ENCODE data around the gene POTEM.
"Not testable (repeated sequence)": the region's sequence is repeated elsewhere in the genome, so short reads cannot be mapped to it uniquely, and the experiment has no call there.

POTEM gene

DNA sequence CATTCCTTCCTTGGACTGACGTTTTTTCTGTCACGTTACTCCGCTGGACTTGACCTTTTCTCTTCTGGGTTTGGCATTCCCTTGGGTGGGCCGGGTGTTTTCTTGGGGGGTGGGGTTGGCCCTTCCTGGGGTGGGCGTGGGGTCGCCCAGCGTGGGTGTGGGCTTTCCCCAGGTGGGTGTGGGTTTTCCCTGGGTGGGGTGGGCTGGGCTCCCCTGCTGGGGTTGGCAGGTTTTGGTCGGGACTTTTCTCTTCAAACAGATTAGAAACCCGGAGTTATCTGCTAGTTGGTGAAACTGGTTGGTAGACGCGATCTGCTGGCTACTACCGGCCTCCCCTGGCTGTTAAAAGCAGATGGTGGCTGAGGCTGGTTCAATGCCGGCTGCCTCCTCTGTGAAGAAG, at the start of gene POTEM:
POTEM (plus strand) TSS at position 301 of the 400 bp plus-strand sequence; CDS start at position 353, 52 bp downstream.
- DNase-seq: not testable (repeated sequence)

DNA sequence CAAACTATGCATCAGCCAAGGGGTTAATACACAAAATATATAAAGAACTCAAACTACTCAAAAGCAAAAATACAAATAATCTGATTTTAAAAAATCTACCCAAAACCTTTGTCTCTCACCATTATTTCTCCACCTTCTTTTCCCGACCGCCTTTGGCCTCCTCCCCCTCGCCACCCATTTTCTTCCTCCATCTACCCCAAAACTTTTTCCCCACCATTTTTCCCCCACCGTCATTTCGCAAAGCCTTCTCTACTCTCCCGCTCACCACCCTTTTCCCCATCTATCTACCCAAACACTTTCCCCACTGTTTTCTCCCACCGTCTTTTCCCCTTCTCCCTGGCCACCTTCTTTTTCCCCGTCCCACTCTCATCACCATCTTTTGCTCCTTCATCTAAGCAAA, 48.9 kb upstream of the POTEM start:
- DNase-seq: not testable (repeated sequence)

DNA sequence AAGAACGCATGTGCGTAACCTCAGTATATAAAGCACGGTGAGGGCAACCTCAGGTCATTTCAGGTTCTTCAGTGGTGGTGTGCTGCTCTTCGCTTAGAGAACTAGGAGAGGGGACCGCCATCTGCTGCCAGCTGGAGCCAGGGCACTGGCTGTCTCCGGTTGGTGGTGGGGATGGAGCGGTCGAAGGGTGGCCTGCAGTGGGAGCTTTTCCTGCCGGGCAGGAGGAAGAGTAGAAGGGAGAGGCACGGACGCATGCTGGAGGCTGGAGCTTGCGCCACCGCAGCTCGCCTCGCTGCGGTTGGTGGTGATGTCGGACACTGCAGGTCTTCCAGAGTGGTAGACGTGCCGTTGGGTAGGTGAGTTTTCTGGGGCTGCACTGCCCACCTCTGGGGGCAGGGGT, 47.2 kb upstream of the POTEM start:
- DNase-seq: not testable (repeated sequence)

- not testable (repeated sequence) for DNase-seq
These were observed 46.1 kb upstream of the POTEM start for GRCh38 chr14:18921055-18921701.

- not testable (repeated sequence) for DNase-seq
These were observed 30.4 kb upstream of the POTEM start for GRCh38 chr14:18936848-18937247.

GRCh38 chr14:18938733-18939132, 28.5 kb upstream of the POTEM start:
- not testable (repeated sequence) for DNase-seq

DNA sequence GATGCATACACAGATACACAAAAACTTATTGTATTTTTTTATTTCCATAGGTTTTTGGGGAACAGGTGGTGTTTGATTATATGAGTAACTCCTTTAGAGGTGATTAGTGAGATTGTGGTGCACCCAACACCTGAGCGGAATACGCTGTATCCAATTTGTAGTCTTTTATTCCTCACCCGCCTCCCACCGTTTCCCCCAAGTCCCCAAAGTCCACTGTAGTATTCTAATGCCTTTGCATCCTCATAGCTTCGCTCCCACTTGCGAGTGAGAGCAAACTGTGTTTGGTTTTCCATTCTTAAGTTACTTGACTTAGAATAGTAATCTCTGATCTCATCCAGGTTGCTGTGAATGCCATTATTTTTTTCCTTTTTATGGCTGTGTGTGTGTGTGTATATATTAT, 17.3 kb upstream of the POTEM start:
- DNase-seq: not testable (repeated sequence)

DNA sequence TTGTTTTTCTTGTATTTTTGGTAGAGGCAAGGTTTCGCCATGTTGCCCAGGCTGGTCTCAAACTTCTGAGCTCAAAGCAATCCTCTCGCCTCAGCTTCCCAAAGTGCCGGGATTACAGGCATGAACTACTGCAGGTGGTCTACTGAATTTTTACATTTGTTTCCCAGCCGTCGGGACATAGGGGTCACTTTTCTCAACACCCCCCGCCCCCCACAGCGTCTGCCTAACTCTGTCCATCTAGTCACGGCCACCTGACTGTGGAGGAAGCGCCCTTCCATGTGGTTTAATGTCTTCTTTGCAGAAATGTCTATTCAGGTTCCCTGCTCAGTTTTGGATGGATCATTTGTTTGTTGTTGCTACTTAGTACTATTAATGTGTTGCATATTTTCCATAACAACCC, 14.1 kb upstream of the POTEM start:
- DNase-seq: not testable (repeated sequence)

DNA sequence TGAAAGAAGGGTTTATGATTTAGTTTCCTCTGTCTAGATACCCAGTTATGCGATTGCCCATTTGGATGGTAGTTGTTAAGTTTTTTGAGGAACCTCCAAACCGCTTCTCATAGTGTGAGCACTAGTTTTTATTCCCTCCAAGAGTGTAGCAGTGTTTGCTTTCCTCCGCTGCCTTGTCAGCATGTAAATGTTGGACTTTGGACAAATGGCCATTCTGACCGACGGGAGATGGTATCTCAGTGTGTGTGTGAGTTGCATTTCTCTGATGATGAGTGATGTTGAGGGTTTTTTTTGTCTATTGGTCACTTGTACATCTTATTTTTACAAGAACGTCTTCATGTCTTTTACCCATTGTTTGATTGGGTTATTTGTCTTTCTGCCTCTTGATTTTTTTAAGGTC, 11.4 kb upstream of the POTEM start:
- not testable (repeated sequence) for DNase-seq

GRCh38 chr14:18961576-18961975, 5.7 kb upstream of the POTEM start:
- not testable (repeated sequence) for DNase-seq

DNA sequence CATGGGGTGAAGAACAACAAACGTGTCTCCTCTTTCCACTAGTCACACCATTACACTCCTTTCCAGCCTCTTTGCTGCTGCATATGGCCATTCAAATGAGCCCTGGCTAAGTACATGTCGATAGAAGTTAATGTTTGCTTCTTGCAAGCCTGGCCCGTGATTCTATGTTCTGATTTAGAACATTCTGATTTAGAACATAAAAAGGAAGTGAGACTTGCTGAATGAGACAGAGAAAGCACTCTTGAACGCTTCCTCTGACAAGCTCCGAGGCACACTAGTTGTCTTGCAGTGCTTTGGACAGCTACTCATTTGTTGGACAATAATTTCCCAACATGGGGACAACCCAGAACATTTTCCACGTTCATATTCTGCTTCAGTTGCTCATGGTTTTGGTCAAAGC, 5.1 kb upstream of the POTEM start:
- not testable (repeated sequence) for DNase-seq

DNA sequence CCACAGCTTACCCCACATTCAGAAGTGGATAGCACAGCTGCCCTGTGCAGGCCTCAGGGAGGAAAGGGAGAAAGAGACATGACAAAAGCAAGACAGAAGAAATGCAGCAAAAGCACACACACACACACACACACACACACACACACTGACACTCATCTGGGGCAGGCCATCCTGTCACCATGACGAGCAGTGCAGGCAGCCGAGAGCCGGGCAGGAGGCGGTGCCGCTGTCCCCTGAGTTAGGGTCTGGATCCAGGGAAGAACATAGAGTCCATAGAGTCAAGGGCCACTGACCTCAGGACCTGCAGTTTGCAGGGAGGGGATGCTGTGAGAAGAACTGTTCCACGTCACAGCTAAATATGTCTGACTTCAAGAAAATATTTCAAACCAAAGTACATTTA, 4.0 kb upstream of the POTEM start:
- DNase-seq: not testable (repeated sequence)

DNA sequence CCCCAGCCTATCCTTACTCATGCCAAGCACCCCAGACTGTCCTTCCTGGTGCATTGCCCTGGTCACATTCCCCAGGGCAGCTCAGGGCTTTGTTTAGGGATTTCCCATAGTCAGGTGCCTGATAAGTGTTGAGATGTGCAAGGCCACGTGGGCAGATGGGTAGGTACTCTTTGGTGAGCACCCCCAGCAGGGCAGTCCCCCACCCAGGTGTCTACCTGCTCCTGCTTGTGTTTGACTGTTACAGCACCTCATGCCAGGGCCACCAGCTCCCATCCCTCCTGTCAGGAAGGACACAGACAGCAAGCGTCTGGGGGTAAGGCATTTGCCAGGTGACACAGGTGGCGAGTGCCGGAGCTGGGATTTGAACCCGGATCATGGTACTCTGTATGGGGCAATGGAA, 2.4 kb upstream of the POTEM start:
- DNase-seq: not testable (repeated sequence)

- not testable (repeated sequence) for DNase-seq
These were observed 35.3 kb downstream of the POTEM start for GRCh38 chr14:19002566-19002965.

- DNase-seq: not testable (repeated sequence)
These were observed 39.3 kb downstream of the POTEM start for GRCh38 chr14:19006490-19006889.

GRCh38 chr14:19007678-19008077, 40.4 kb downstream of the POTEM start:
- DNase-seq: not testable (repeated sequence)

GRCh38 chr14:19011029-19011428, 43.8 kb downstream of the POTEM start:
- DNase-seq: not testable (repeated sequence)

- not testable (repeated sequence) for DNase-seq
These were observed 44.5 kb downstream of the POTEM start for GRCh38 chr14:19011703-19012102.

GRCh38 chr14:19015185-19015584, 48.0 kb downstream of the POTEM start:
- not testable (repeated sequence) for DNase-seq

- DNase-seq: not testable (repeated sequence)
These were observed 57.9 kb downstream of the POTEM start for GRCh38 chr14:19025080-19025589.

- not testable (repeated sequence) for DNase-seq
These were observed 59.6 kb downstream of the POTEM start for GRCh38 chr14:19026649-19027351.

DNA sequence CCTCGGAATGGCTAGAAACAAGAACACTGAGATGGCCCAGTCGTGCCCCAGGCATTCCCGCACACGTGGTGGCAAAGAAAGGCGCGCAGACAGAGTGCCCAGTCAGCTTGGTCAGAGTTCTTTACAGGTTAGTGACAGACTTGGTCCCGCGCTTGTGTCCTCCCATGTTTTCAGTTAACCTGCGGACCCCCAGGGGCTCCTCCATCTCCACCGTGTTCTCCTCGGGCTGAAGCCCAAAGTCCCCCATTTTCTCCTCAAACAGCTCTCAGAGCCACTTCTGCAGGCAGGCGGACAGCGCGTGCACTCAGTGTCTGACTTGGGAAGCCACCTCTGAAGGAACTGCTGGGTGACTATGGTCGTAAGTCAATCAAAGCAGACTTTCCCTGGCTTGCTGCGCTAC, 60.7 kb downstream of the POTEM start:
- not testable (repeated sequence) for DNase-seq

- not testable (repeated sequence) for DNase-seq
These were observed 69.7 kb downstream of the POTEM start for GRCh38 chr14:19036811-19037382.
